Measurements from ENCODE around the gene ZNF462.

The ZNF462 gene

GRCh38 chr9:107018861-107019545, 156.0 kb downstream of the ZNF462 start:
- Histone ChIP-seq H3K4ac (ENCODE audit: low read depth in 1 of 2, low read length in 2 of 2) (no peak overlapping the region), H3K23ac (ENCODE audit: low read length in 2 of 2) (no peak overlapping the region), H3K4me2 (ENCODE audit: low read length, poor library complexity, severe bottlenecking) (peak overlapping the region; percentile 70), H4K91ac (ENCODE audit: low read length) (no peak overlapping the region), H2BK12ac (ENCODE audit: low read length in 2 of 2) (peak overlapping the region in 1 of 2 experiments; percentile 35), H2BK120ac (ENCODE audit: low read depth, low read length) (no peak overlapping the region), H2AK5ac (ENCODE audit: low read length, severe bottlenecking) (peak overlapping the region; percentile 29), H3K4me3 (ENCODE audit: insufficient read depth in 1 of 2, low read depth in 1 of 2, low read length in 2 of 2) (peak overlapping the region in 1 of 2 experiments; percentile 40), H2BK5ac (ENCODE audit: low read depth, low read length, poor library complexity, severe bottlenecking) (no peak overlapping the region), H3K4me1 (ENCODE audit: control insufficient read depth, insufficient read depth, low read depth, low read length) (peaks cover 8% of the 10 kb centered on the region), H3K18ac (ENCODE audit: low read depth in 1 of 2, low read length in 2 of 2) (no peak overlapping the region), H3K36me3 (ENCODE audit: control insufficient read depth in 1 of 2, insufficient read depth in 2 of 2, low read depth in 1 of 2, low read length in 2 of 2) (peaks cover under 1 to 4% of the 10 kb centered on the region in 2 experiments), H3K9ac (ENCODE audit: low read length) (peak overlapping the region; percentile 78), H4K8ac (ENCODE audit: low read length) (no peak overlapping the region), H2BK15ac (ENCODE audit: low read depth, poor library complexity, severe bottlenecking) (no peak overlapping the region), H3K27ac (ENCODE audit: low read length, poor library complexity, severe bottlenecking) (no peak overlapping the region), H3K27me3 (ENCODE audit: control insufficient read depth in 1 of 2, insufficient read depth in 1 of 2, low read length in 2 of 2) (peaks cover 0 to 42% of the 10 kb centered on the region in 2 experiments), H3K79me1 (replicated peaks; ENCODE audit: low read length, poor library complexity, severe bottlenecking) (no peaks in the 10 kb centered on the region), H2AFZ (ENCODE audit: low read depth, low read length) (no peak overlapping the region), H3K9me3 (ENCODE audit: control insufficient read depth, low read length) (peaks cover 26% of the 10 kb centered on the region), H3K14ac (ENCODE audit: low read length in 2 of 2) (no peak overlapping the region)
- WGBS: 53% methylated on average over 3 of the region's 5 CpGs
- DNase-seq: peak; percentile 76

GRCh38 chr9:107020040-107020530, 157.1 kb downstream of the ZNF462 start:
- Histone ChIP-seq H3K9me3 (ENCODE audit: control insufficient read depth, low read length) (peaks cover 26% of the 10 kb centered on the region), H4K8ac (ENCODE audit: low read length) (no peak overlapping the region), H3K18ac (ENCODE audit: low read depth in 1 of 2, low read length in 2 of 2) (no peak overlapping the region), H3K4me3 (ENCODE audit: insufficient read depth in 1 of 2, low read depth in 1 of 2, low read length in 2 of 2) (peak overlapping the region in 1 of 2 experiments; percentile 40), H2BK15ac (ENCODE audit: low read depth, poor library complexity, severe bottlenecking) (no peak overlapping the region), H3K14ac (ENCODE audit: low read length in 2 of 2) (no peak overlapping the region), H3K4me1 (ENCODE audit: control insufficient read depth, insufficient read depth, low read depth, low read length) (peaks cover 8% of the 10 kb centered on the region), H3K23ac (ENCODE audit: low read length in 2 of 2) (no peak overlapping the region), H2AK5ac (ENCODE audit: low read length, severe bottlenecking) (no peak overlapping the region), H4K91ac (ENCODE audit: low read length) (no peak overlapping the region), H3K27ac (ENCODE audit: low read length, poor library complexity, severe bottlenecking) (peak overlapping the region; percentile 50), H2BK5ac (ENCODE audit: low read depth, low read length, poor library complexity, severe bottlenecking) (no peak overlapping the region), H3K79me1 (replicated peaks; ENCODE audit: low read length, poor library complexity, severe bottlenecking) (no peaks in the 10 kb centered on the region), H2BK12ac (ENCODE audit: low read length in 2 of 2) (no peak overlapping the region), H3K9ac (ENCODE audit: low read length) (peak overlapping the region; percentile 78), H2BK120ac (ENCODE audit: low read depth, low read length) (no peak overlapping the region), H2AFZ (ENCODE audit: low read depth, low read length) (no peak overlapping the region), H3K27me3 (ENCODE audit: control insufficient read depth in 1 of 2, insufficient read depth in 1 of 2, low read length in 2 of 2) (peaks cover 0 to 48% of the 10 kb centered on the region in 2 experiments), H3K4ac (ENCODE audit: low read depth in 1 of 2, low read length in 2 of 2) (no peak overlapping the region), H3K4me2 (ENCODE audit: low read length, poor library complexity, severe bottlenecking) (peak overlapping the region; percentile 70), H3K36me3 (ENCODE audit: control insufficient read depth in 1 of 2, insufficient read depth in 2 of 2, low read depth in 1 of 2, low read length in 2 of 2) (no peaks in the 10 kb centered on the region)
- DNase-seq: peak; percentile 97
- 33% methylated on average over 2 of the region's 2 CpGs for WGBS

GRCh38 chr9:107024193-107024592, 161.2 kb downstream of the ZNF462 start:
- Histone ChIP-seq H3K4ac (ENCODE audit: low read depth in 1 of 2, low read length in 2 of 2) (no peak overlapping the region), H3K4me3 (ENCODE audit: insufficient read depth in 1 of 2, low read depth in 1 of 2, low read length in 2 of 2) (no peak overlapping the region), H3K9me3 (ENCODE audit: control insufficient read depth, low read length) (peaks cover 6% of the 10 kb centered on the region), H3K14ac (ENCODE audit: low read length in 2 of 2) (no peak overlapping the region), H2BK5ac (ENCODE audit: low read depth, low read length, poor library complexity, severe bottlenecking) (no peak overlapping the region), H3K27ac (ENCODE audit: low read length, poor library complexity, severe bottlenecking) (no peak overlapping the region), H4K8ac (ENCODE audit: low read length) (no peak overlapping the region), H2BK15ac (ENCODE audit: low read depth, poor library complexity, severe bottlenecking) (no peak overlapping the region), H3K27me3 (ENCODE audit: control insufficient read depth in 1 of 2, insufficient read depth in 1 of 2, low read length in 2 of 2) (peaks cover under 1 to 37% of the 10 kb centered on the region in 2 experiments), H4K91ac (ENCODE audit: low read length) (no peak overlapping the region), H2BK12ac (ENCODE audit: low read length in 2 of 2) (no peak overlapping the region), H3K4me1 (ENCODE audit: control insufficient read depth, insufficient read depth, low read depth, low read length) (peaks cover 6% of the 10 kb centered on the region), H2AFZ (ENCODE audit: low read depth, low read length) (no peak overlapping the region), H2AK5ac (ENCODE audit: low read length, severe bottlenecking) (no peak overlapping the region), H3K36me3 (ENCODE audit: control insufficient read depth in 1 of 2, insufficient read depth in 2 of 2, low read depth in 1 of 2, low read length in 2 of 2) (no peaks in the 10 kb centered on the region), H3K4me2 (ENCODE audit: low read length, poor library complexity, severe bottlenecking) (no peak overlapping the region), H3K9ac (ENCODE audit: low read length) (no peak overlapping the region), H3K23ac (ENCODE audit: low read length in 2 of 2) (no peak overlapping the region), H2BK120ac (ENCODE audit: low read depth, low read length) (no peak overlapping the region), H3K79me1 (replicated peaks; ENCODE audit: low read length, poor library complexity, severe bottlenecking) (no peaks in the 10 kb centered on the region), H3K18ac (ENCODE audit: low read depth in 1 of 2, low read length in 2 of 2) (no peak overlapping the region)
- no peak for DNase-seq
- WGBS: 59% methylated on average over 2 of the region's 2 CpGs

- H2BK5ac ChIP-seq (ENCODE audit: low read depth, low read length, poor library complexity, severe bottlenecking): no peak overlapping the region
- no peak overlapping the region for H3K4me3 ChIP-seq (ENCODE audit: insufficient read depth in 1 of 2, low read depth in 1 of 2, low read length in 2 of 2)
- H2BK15ac ChIP-seq (ENCODE audit: low read depth, poor library complexity, severe bottlenecking): no peak overlapping the region
- no peak overlapping the region for H3K4ac ChIP-seq (ENCODE audit: low read depth in 1 of 2, low read length in 2 of 2)
- no peak overlapping the region for H3K23ac ChIP-seq (ENCODE audit: low read length in 2 of 2)
- H2BK12ac ChIP-seq (ENCODE audit: low read length in 2 of 2): no peak overlapping the region
- DNase-seq: no peak
- no peak overlapping the region for H3K9ac ChIP-seq (ENCODE audit: low read length)
- 95% methylated on average over 3 of the region's 5 CpGs for WGBS
- no peak overlapping the region for H3K14ac ChIP-seq (ENCODE audit: low read length in 2 of 2)
- H3K36me3 ChIP-seq (ENCODE audit: control insufficient read depth in 1 of 2, insufficient read depth in 2 of 2, low read depth in 1 of 2, low read length in 2 of 2): no peaks in the 10 kb centered on the region
- no peak overlapping the region for H3K27ac ChIP-seq (ENCODE audit: low read length, poor library complexity, severe bottlenecking)
- H3K4me1 ChIP-seq (ENCODE audit: control insufficient read depth, insufficient read depth, low read depth, low read length): no peaks in the 10 kb centered on the region
- peaks cover 6% of the 10 kb centered on the region for H3K9me3 ChIP-seq (ENCODE audit: control insufficient read depth, low read length)
- no peaks in the 10 kb centered on the region for H3K79me1 ChIP-seq (replicated peaks; ENCODE audit: low read length, poor library complexity, severe bottlenecking)
- no peak overlapping the region for H3K18ac ChIP-seq (ENCODE audit: low read depth in 1 of 2, low read length in 2 of 2)
- no peak overlapping the region for H4K8ac ChIP-seq (ENCODE audit: low read length)
- H3K27me3 ChIP-seq (ENCODE audit: control insufficient read depth in 1 of 2, insufficient read depth in 1 of 2, low read length in 2 of 2): peaks cover 3 to 48% of the 10 kb centered on the region in 2 experiments
- H2AFZ ChIP-seq (ENCODE audit: low read depth, low read length): no peak overlapping the region
- H2AK5ac ChIP-seq (ENCODE audit: low read length, severe bottlenecking): no peak overlapping the region
- no peak overlapping the region for H4K91ac ChIP-seq (ENCODE audit: low read length)
- no peak overlapping the region for H2BK120ac ChIP-seq (ENCODE audit: low read depth, low read length)
- H3K4me2 ChIP-seq (ENCODE audit: low read length, poor library complexity, severe bottlenecking): no peak overlapping the region
These were observed 162.5 kb downstream of the ZNF462 start for GRCh38 chr9:107025260-107026035.
